CD4-positive, alpha-beta T cell treated with Interleukin-10 for 1 hour (primary cell): ENCODE measurements around the gene CEP112.
"Not testable (repeated sequence)": the region's sequence is repeated elsewhere in the genome, so short reads cannot be mapped to it uniquely, and the experiment has no call there.

Experiments
- DNase-seq: peaks from one replicate; pipeline ENCODE4 v3.0.0-alpha.2; 2020

CEP112 gene

DNA sequence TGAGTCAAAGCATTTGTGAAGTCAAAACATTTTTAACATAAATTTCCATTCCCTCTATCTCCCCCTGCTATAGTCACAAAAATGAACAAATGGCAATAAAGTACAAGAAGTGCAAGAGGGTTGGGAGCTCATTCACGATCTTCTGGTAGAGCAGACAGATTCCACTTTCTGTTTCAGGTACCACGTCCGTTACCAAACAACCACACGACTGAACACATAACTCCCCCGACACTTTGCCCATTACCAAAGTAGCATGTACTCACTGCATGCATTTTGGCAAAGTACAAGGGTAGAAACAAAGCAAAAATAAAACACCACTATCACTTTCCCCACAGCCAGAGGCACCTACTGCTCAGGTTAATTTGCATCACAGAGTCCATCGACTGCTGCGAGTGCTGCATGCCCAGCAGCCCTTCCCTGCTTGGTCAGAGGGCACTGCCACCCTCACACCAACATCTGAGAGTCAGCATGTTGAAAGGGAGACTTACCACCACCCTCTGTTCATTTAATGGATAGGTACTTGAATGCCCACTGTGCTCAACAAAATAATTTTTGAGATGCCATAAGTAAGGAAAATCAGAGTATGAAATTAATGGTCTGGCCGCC, 480.2 kb downstream of the CEP112 start:
- DNase-seq: no peak

DNA sequence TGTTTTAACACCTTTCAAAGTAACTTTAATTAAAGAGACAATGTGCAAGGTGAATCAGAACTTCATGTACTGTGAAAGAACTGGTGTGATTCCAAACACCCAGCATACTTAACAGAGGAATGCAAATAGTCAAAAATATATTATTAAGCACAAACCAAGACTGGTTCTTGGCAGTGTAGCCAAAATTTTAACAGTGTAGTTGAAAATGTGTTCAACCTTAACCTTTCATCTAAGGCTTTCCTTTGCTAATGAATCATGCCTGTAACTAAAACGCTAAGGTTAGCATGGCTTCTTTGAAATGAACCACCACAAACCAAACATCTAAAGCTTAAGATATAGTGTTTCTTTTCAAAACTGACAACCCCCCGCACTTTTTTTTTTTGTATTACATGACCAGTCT, 484.2 kb downstream of the CEP112 start:
- no peak for DNase-seq

DNA sequence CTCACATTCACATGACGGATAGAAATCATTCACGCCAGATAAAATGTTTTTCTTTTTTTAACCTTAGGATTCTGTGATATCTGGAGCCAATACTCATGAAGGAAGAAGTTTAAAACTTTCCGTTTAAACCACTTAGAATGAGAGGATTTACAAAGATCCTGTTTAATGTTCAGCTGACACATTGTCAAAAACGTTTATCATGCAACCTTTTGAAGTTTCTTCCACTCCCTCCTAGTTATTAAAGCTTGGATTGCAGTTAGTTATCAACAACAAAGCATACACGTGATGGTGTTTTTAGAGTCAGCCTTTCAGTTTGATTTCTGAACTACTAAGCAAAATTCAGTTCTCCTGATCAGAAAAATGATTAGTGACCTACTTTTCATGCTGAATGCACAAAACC, 487.2 kb downstream of the CEP112 start:
- no peak for DNase-seq

DNA sequence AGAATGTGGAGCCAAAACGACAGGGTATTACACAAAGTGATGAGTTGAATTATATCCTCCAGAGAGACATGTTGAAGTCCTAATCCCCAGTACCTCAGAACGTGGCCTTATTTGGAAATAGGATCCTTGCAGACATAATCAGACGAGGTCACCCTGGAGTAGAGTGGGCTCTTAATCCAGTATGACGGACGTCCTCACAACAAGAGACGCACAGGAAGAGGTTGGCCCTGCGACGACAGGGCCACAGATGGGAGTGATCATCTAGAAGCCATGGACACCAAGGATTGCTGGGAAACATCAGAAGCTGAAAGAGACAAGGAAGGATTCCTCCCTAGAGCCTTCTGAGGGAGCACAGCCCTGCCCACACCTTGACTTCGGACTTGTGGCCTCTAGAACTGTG, 488.0 kb downstream of the CEP112 start:
- no peak for DNase-seq

DNA sequence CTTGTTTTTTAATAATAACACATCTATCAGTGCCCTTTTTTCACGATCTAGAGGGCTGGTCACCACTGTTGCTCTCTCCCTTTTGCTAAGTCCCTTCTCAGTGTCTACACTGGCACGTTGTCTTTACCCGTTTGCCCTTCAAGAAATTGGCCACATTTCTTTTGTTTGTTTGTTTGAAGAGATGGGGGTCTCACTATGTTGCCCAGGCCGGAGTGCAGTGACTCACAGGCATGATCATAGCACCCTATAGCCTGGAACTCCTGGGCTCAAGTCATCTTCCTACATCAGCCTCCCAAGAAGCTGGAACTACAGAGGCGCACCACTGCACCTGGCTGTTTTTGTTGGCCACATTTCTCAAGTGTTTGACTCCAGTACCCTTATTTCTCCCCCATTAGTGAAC, 492.5 kb downstream of the CEP112 start:
- DNase-seq: no peak

DNA sequence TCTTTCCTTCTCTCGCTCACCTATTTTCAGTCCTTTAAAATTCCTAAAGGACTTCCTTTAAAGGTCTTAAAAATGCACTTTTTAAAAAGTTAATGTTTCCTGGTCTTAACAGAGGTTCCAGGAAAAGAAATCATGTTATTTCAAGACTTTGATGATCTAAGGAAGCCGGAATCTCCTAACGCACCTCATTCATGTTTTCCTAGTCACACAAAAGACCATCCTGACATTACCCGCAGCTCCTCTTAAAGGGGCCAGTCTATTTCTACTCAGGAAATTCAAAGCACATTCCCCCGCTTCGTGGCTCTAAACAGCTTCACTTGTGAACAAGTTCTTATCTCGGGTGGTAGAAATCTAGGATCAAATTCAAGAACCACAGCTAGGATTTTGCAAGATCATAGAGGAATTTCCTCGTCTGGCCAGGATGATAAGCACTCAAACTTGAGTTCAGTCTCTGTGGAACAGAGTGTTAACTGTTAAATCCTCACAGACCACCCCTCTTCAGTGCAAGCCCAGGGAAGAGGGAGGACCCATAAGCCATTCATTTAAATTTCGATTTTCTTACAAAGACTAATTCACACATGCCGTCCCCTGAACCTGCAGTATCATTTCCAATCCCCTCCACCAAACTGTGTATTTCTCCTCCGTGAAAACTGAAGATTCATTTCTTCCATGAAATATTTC, 493.4 kb downstream of the CEP112 start:
- no peak for DNase-seq

DNA sequence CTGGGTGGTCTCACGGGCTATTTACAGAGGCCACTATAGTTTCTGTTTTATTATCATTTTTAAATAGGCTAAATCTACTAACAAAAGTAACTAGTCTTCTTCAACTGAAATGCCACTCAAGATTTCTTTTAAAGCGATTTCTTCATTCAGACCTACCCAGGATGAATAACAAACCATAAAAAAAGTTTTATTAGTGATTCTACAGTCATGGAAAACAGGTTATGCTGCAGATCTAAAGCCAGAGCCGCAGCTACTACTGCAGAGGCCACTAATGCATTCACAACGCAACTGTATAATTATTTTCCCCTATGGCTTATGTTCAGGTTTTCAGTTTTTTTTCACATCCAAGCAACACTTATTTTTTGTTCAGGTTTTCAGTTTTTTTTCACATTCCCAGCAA, 494.3 kb downstream of the CEP112 start:
- no peak for DNase-seq

DNA sequence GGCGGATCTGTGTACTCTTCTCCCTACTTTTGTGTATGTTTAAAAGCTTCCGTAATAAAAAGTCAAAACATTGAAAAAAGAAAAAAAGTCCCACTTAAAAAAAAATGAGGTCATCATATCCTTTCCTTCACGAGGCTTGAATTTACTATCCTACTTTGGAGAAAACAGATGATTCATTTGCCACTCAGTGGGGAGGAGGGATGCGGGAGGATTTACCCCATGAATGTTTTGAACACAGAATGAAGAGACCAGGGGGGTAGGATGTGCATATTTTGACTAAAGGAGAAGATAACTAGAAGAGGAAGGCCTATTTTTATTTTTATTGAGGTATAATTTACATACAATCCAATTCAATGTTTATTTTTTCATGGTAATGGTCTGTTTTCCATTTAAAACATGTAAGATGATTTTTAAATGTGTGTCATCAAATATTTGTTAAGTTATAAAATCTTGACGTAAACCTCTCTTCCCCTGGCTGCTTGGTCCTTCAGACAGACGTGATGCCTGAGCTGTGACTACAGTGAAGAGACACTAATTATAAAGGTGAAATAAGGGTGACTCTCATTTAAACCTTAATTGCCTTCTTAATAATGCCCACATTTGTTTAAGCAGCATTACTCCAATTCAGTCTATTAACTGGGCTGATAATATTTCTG, 495.1 kb downstream of the CEP112 start:
- no peak for DNase-seq

DNA sequence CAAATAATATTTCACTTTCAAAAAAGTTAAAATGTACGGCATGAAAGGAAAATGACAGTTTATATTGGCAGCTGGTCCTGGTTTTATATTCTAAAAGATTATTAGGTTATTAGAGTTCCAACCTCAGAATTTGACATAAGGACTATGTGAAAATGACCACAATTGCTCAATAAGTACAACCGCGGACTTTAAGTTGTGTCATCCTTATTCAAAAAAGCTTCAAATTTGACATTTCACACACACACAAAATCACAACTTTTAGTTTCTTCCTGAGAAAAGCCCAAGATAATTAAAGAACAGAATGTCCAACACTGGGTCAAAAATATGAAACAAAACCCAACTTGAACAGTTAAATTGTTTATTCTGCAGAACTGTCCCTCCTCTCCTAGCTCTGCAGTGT, 497.3 kb downstream of the CEP112 start:
- DNase-seq: no peak

DNA sequence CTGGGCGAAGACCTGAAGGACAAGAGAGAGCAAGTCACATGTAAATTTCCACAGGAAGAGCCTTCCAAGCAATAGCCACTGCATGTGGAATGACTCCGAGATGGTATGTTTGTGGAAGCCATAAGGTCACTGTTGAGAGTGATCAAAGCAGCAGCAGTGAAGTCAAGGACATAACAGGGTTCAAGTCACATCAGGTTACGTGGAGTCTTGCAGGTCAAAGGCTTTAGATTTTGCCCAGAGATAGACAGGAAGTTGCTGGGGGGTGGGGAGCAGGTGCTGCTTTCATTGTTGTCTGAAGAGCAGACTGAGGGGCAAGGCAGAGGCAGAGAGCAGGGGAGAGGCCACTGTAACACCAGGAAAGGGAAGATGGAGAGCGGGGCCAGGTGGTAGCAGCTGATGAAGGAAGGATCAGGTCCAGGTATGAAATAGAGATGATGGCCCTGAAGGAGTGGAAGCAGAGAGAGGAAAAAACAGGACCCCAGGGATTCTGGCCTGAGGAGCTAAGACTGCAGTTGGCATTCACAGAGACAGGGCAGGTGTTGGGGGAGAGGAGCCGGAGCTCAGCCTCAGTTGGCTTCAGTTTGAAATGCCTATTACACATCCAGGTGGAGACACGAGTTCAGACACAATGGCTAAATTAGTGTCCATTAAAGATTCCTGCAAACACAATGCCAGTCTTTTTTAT, 501.2 kb downstream of the CEP112 start:
- DNase-seq: no peak

DNA sequence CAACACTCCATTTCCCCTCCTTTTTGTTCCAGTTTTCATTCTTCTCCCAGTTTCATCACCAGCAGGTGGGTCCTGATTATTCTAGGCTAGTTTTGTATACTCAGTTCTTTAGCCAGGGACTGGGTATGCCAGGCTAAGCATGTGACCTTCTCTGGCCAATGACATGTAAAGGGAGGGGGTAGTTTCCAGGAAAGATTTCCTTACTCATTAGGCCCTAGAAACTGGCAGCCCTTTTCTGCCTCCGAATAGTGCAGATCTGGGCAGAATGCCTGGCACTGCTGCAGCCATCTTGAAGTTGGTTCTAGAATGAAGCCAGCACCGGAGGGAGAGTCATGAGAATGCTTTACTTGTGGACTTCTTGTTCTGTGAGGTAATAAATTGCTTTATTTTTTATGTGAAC, 503.6 kb downstream of the CEP112 start:
- no peak for DNase-seq

DNA sequence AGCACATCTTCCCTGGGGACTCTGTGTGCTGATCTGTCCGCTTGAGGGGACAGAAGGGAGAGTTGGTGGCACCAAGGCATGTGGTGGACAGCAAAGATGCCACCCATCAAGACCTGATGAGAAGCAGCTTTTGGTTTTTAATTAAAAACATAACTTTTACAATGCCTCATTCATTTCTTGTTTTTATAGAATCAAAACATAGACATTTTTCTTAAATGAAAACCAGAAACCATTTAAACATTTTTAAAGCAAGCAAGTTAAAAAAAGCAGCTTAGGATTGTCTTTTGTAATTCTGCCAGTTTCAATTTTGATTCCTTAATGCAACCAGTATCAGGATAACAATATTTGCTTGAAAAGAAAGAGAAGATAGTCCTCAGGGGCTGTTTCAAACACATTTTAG, 506.8 kb downstream of the CEP112 start:
- DNase-seq: no peak

DNA sequence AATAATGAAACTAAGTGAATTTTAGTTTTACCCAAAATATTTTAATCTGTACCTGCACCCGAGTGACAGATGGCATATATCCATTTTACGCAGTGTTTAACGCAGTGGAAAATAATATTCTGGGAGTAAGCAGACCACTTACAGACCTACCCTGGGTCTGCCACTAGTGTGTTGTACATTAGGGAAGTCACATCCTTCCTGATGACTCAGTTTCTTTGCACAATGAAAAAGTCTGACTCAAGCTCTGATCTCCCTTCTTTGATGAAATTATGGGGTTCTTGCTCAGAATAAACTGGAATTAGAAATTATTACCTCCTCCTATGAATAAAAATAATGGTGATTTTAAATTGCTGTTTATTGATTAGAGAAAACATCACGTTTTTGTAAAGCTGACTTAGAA, 507.3 kb downstream of the CEP112 start:
- no peak for DNase-seq

DNA sequence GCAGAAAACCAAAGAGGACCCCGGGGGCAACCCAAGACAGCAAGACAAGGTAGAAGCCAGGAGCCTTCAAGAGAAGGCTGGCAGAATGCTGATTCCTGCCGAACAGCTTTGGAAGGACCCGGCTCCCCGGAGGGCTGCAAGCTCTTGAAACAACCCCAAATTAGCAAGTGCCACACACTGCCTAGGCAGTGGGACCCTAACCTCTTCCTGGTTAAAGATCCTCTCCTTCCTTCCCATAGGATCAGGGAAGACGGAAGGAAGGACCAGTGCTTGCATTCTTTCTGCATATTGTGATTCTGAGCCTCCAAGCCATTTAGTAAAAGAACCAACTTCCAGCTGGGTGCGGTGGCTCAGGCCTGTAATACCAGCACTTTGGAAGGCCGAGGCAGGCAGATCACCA, 508.5 kb downstream of the CEP112 start:
- DNase-seq: no peak

DNA sequence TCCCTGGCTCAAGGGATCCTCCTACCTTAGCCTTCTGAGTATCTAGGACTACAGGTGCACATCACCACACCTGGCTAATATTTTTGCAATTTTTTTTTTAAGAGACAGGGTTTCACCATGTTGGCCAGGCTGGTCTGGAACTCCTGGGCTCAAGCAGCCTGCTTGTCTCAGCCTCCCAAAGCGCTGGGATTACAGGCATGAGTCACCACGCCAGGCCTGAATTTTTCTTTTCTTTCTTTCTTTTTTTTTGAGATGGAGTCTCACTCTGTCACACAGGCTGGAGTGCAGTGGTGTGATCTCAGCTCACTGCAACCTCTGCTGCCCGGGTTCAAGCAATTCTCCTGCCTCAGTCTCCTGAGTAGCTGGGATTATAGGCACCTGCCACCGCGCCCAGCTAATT, 510.2 kb downstream of the CEP112 start:
- DNase-seq: not testable (repeated sequence)

DNA sequence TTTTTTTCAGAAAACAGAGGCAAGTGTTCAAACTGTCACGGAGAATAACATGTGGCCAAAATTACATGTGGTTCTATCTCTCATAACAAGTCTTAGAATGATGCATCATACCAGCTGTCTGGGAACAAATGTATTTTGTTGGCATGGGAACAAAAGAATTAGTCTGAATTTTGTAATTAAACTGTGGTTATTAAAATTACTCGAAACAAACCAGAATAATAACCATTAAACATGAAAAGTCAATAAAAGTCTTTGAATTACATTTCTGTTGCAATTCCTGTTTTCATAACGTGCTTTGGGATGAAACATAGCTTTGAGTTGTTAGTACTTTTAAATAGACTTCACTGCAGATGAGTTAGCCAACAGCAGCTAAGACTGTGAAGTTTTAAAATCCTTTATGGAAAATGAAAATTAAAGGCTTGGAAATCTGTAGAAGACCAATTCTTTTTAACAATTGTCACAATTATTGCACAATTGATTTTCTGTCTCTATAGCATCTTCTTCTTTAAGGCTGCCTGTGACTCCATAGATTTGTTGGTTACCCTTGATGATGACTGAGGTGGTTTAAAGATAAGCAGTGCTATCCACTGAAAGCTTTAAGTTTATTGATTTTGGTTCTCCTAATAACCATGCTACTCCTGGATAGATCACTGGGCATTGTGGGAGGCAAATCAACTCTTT, 512.6 kb downstream of the CEP112 start:
- DNase-seq: no peak

DNA sequence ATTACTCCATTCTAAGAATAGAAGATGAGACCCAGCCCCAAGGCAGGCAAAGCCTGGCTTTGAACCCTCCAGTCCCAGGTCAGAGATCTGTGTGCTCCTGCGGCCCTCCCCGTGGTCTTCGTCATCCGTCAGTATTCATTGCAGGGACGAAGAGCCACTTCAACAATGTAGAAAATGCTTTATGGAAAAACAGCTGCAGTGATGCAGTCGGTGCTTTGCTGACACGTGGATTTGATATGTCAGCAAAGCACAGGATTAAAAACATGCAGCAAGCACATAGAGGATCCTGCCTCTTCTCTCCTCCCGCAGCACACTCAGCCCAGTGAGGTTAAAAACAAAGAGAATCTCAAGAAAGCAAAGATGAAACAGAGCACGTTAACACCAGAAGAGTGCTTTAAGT, 513.4 kb downstream of the CEP112 start:
- no peak for DNase-seq

DNA sequence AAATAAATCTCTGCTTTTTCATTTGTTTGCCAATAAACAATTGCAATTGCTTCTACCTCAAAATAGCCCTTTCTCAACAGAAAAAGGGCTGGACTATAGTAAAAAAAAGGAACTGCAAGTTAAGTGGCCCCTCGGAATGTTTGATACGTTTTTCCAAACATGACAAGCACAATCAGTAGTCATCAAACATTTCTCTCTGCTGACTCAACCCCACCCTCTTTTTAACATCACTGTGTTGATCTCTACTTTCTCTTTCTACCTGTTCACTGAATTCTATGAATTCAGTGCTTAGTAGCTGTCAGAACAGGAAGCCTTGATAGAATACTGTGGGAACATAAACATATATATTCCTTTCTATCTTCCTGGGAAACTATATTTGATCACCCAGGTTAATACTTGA, 514.0 kb downstream of the CEP112 start:
- DNase-seq: no peak

DNA sequence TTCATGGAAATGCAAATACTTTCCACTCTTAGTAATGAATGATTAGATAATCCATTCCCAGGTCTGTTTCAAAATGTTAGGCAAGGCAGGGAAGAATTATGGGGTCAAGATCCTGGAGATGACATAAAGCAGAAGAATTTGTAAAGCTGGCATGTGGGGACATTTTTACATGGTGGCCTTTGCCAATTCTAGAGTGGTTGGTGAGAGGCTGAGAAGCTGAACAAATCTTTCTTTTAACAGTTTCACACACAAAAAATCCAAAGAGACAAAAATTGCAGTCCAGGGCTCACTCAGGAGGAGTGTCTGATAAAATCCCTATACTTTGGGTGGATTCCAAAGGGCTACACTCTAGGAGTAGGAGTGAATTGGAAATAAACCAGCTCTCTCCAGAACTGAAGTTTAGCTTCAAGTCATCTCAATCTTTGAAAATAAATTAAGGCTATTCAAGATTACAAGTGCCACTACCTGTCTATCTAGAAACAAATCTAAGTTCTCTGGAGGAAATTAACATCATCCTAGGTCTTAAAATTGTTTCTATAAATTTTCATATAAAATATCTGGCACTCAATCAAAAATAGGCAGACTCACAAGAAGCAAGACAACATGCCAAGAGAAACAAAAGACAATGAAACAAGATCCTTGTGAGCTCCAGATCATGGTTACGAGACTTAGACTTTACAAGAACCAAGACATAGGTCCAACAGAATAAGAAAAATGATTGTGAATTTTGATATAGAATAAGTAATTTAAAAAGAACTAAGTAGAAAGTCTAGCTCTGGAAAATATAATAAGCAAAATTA, 517.5 kb downstream of the CEP112 start:
- DNase-seq: no peak

DNA sequence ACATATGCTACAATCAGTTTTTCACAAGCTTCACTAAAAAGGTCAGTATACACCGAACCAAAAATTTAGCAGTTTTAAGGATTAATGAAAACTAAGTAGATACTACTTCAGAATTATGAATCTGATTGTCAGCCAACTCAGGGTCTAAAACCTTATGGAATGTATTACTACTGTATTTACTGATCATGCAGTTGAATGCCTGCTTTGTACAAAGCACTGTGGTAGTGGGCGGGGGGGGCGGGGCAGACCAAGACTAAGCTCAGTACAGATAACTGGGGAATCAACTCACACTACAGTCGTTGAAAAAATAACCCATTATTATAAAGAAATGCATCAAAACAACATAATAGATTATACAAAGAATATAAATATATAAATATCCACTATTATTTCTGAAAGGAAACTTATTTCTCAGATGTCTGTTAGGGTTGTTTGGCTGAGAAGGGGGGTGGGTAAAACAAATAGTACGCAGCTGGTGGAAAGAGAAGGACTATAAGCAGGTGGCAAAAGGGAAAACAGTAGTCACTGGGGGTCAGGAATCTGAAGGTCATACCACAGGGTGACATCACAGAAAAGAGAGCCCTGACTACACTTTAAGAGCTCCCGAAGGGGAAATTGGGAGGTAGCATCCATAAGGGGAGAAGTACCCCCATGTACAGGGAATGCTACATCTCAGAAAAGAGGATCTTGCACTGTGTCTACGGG, 521.1 kb downstream of the CEP112 start:
- no peak for DNase-seq

DNA sequence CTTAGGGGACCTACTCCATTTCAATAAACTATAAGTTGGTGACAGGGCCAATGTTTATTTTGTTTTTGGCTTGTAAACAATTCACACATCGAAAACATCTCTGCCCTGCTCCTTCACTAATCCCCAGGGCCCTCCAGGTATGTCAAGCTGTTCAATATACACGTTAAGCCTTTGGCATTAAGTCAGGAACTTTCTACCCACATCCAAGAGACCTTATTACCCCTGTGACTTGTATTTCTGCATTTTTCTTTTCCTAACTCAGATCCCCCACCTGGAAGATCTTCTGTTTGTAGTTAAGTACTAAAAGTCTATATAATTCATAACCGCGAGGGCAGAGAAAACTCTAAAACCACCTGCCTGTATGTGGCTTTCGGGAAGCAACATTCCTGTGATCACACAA, 523.7 kb downstream of the CEP112 start:
- DNase-seq: no peak

DNA sequence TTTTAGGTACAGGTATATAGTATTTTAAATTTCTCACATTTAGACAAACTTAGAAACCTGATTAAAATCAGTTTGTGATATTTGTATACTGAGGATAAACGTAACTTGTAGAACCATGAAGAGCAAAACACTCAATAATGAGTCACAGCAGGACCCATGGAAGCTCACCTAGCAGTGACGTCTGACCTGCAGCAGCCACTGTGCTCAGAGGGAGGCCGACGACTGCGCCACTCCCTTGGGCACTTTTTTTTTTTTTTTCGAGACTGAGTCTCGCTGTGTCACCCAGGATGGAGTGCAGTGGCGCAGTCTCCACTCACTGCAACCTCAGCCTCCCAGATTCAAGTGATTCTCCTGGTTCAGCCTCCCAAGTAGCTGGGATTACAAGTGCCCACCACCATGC, 524.3 kb downstream of the CEP112 start:
- DNase-seq: no peak
